ENCODE measurements around the gene S100A11.

The S100A11 gene

DNA sequence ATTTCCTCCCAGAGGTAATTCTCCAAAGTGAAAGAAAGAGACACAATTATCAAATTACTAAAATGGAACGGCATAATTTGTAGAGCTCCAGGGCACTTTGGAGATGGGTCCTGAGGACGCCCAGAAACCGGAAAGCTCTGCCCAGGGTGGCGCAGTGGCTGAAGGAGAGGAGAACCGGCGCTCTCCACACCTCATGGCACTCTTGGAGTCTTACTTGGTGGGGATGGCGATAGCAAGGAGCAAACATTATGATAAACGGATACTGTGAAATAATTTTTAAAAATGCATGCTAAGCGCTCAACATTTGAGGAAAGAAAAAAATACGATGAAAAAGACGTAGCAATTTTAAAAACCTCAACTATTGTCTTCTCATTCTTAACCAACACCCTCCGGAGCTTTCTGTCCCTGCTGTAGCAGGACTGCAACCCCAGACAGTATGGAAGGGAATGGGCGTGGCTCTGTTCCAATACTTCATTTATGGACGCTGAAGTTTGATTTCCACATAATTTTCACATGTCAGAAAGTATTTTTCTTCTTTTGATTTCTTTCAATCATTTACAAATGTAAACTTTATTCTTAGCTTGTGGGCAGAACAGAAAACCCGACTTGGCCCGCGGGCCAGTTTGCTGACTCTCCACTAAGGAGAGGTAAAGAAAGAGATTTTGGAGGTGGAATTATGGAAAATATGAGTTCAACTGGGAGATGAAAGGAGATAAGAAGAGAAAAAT lies 1.1 kb downstream of the S100A11 start:
- Histone ChIP-seq H3K9me3 (ENCODE audit: insufficient read depth, low read depth, low read length) (no peaks in the 10 kb centered on the region), H3K4me1 (ENCODE audit: insufficient read depth, low read length) (peaks cover 15% of the 10 kb centered on the region; the same call in 1 of the 2 replicates), H3K27me3 (ENCODE audit: insufficient read depth, low read length) (peaks cover 32% of the 10 kb centered on the region), H3K9ac (ENCODE audit: low read depth, low read length) (peak overlapping the region; percentile 71; the same call in 1 of the 2 replicates), H3K36me3 (ENCODE audit: insufficient read depth, low read depth, low read length) (peaks cover 25% of the 10 kb centered on the region), H3K4me3 (ENCODE audit: low read length) (peak overlapping the region; percentile 83), H3K27ac (ENCODE audit: low read length) (peak overlapping the region; percentile 24)

DNA sequence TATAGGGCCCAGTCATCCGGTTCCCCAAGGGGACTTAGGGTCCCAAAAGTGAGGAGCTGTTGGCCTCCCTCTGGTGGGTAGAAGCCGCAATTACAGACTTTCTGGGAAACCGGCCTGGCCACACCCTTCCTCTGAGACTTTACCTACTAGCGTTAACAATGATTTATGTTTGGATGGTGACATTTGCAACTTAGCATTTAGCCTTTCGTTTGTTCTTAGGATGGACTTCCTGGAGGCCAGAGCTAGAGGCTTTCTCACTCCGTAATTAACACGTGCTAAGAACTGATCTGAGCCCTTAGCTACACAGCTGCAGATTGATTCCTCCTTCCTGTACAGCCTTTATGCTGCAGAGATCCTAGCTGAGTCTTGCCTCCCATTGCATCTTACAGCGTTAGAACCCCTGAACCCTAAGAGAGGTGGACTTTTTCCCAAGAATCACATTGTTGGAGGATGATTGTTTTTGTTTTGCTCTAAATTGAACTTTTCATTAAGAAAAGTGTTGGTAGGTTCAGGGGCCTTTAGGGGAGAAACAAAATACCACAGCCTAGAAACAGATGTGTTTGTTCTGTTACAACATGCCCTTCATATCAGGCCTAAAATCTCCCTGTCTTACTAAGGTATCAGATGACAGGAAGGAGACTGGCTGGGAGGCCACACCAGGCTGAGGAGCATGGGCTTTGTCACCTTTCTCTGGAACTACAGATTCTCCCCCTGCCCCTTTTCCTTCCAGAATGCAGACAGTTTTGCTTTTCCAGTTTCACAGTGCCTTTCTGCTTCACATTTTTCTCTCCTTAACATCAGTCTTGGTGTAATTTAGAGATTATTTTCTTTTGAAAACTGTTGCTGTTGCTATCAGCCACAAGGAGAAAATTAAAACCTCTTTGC lies 1.9 kb downstream of the S100A11 start:
- Histone ChIP-seq H3K27ac (ENCODE audit: low read length) (peak overlapping the region; percentile 24), H3K27me3 (ENCODE audit: insufficient read depth, low read length) (peaks cover 24% of the 10 kb centered on the region; the same call in 1 of the 2 replicates), H3K4me3 (ENCODE audit: low read length) (peak overlapping the region; percentile 83), H3K36me3 (ENCODE audit: insufficient read depth, low read depth, low read length) (peaks cover 25% of the 10 kb centered on the region), H3K9me3 (ENCODE audit: insufficient read depth, low read depth, low read length) (no peaks in the 10 kb centered on the region), H3K4me1 (ENCODE audit: insufficient read depth, low read length) (peaks cover 15% of the 10 kb centered on the region; the same call in 1 of the 2 replicates), H3K9ac (ENCODE audit: low read depth, low read length) (peak overlapping the region; percentile 71; the same call in 1 of the 2 replicates)

- Histone ChIP-seq H3K36me3 (ENCODE audit: insufficient read depth, low read depth, low read length) (peaks cover 25% of the 10 kb centered on the region), H3K27ac (ENCODE audit: low read length) (no peak overlapping the region), H3K27me3 (ENCODE audit: insufficient read depth, low read length) (peaks cover 23% of the 10 kb centered on the region; the same call in 1 of the 2 replicates), H3K9ac (ENCODE audit: low read depth, low read length) (no peak overlapping the region), H3K9me3 (ENCODE audit: insufficient read depth, low read depth, low read length) (no peaks in the 10 kb centered on the region), H3K4me1 (ENCODE audit: insufficient read depth, low read length) (peaks cover 15% of the 10 kb centered on the region; the same call in 1 of the 2 replicates), H3K4me3 (ENCODE audit: low read length) (peak overlapping the region; percentile 83; the same call in 1 of the 2 replicates)
These were observed 2.5 kb downstream of the S100A11 start for GRCh38 chr1:152034324-152034653.

GRCh38 chr1:152029929-152030211 lies 6.9 kb downstream of the S100A11 start:
- H3K9ac ChIP-seq (ENCODE audit: low read depth, low read length) = no peak overlapping the region
- no peaks in the 10 kb centered on the region for H3K9me3 ChIP-seq (ENCODE audit: insufficient read depth, low read depth, low read length)
- peaks cover 25% of the 10 kb centered on the region for H3K36me3 ChIP-seq (ENCODE audit: insufficient read depth, low read depth, low read length)
- no peaks in the 10 kb centered on the region for H3K27me3 ChIP-seq (ENCODE audit: insufficient read depth, low read length)
- no peak overlapping the region for H3K27ac ChIP-seq (ENCODE audit: low read length)
- peaks cover 7% of the 10 kb centered on the region; the same call in 1 of the 2 replicates for H3K4me1 ChIP-seq (ENCODE audit: insufficient read depth, low read length)
- H3K4me3 ChIP-seq (ENCODE audit: low read length) = no peak overlapping the region

- H3K9me3 ChIP-seq (ENCODE audit: insufficient read depth, low read depth, low read length) = no peaks in the 10 kb centered on the region
- H3K27me3 ChIP-seq (ENCODE audit: insufficient read depth, low read length) = no peaks in the 10 kb centered on the region
- peaks cover 1% of the 10 kb centered on the region; the same call in 1 of the 2 replicates for H3K4me1 ChIP-seq (ENCODE audit: insufficient read depth, low read length)
- no peak overlapping the region for H3K27ac ChIP-seq (ENCODE audit: low read length)
- H3K36me3 ChIP-seq (ENCODE audit: insufficient read depth, low read depth, low read length) = peaks cover 25% of the 10 kb centered on the region
- no peak overlapping the region for H3K9ac ChIP-seq (ENCODE audit: low read depth, low read length)
- no peak overlapping the region for H3K4me3 ChIP-seq (ENCODE audit: low read length)
These were observed 7.5 kb downstream of the S100A11 start for GRCh38 chr1:152029144-152029928.

DNA sequence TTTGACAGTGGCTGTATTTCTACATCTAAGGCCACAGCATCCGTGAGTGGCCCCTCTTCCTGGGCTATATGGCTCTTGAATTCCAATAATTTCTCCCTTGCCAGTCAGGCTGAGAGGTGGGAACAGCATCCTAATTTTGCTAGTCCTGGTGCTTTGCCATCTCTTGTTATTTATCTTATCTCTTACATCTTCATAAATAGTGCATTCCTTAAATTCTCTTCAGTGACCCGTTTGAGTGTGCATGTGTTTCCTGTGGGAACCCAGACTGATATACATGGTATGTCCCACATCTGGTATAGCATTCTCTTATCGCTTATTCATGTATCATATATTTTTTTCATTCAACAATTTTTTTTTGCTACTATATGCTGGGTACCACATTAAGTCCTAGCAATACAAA lies 9.9 kb downstream of the S100A11 start:
- Histone ChIP-seq H3K9me3 (ENCODE audit: insufficient read depth, low read depth, low read length) (no peaks in the 10 kb centered on the region), H3K27ac (ENCODE audit: low read length) (no peak overlapping the region), H3K9ac (ENCODE audit: low read depth, low read length) (no peak overlapping the region), H3K36me3 (ENCODE audit: insufficient read depth, low read depth, low read length) (peaks cover 6% of the 10 kb centered on the region; the same call in 1 of the 2 replicates), H3K4me3 (ENCODE audit: low read length) (no peak overlapping the region), H3K27me3 (ENCODE audit: insufficient read depth, low read length) (no peaks in the 10 kb centered on the region), H3K4me1 (ENCODE audit: insufficient read depth, low read length) (no peaks in the 10 kb centered on the region)

DNA sequence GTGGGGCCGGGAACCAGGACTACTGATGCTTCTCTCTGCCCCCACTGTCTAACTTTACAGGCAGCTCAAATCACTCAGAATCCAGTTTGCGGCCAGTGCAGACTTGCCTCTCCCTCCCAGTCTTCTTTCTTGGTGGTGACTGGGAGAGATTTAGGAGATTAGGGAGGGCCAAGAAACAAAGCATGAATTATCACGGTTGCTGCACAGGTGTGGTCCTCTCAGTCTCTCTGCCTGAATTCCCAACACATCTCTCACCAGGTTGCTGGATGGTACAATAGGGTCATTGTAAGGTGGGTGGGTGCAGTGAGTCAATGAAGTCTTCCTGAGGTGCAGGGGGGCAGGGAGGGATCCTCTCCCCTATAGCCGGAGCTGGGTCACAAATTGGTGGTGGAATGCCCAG lies 12.6 kb downstream of the S100A11 start:
- H3K4me3 ChIP-seq (ENCODE audit: low read length) = no peak overlapping the region

DNA sequence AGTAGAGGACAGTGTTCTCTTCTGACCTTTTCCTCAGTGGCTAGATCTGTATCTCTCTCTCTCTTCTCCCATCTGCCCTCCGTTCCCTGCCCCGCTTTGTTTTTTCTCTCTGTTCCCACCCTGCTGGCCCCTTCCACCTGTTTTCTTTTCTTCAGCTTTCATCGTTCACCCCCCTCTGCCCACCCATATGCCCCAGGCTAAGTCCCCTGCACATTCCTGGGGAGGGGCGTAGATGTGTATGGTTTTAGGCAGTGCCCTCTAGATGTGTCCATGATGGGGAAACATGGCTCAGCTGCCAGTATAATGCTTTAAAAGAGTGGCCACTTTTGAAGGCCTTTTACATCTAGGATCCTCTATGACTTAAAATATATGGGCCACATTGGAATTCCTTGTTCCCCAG lies 13.6 kb downstream of the S100A11 start:
- no peak overlapping the region for H3K27ac ChIP-seq (ENCODE audit: low read length)
- H3K27me3 ChIP-seq (ENCODE audit: insufficient read depth, low read length) = no peaks in the 10 kb centered on the region
- no peaks in the 10 kb centered on the region for H3K9me3 ChIP-seq (ENCODE audit: insufficient read depth, low read depth, low read length)
- H3K36me3 ChIP-seq (ENCODE audit: insufficient read depth, low read depth, low read length) = no peaks in the 10 kb centered on the region
- no peak overlapping the region for H3K9ac ChIP-seq (ENCODE audit: low read depth, low read length)
- H3K4me1 ChIP-seq (ENCODE audit: insufficient read depth, low read length) = no peaks in the 10 kb centered on the region; the same call in 1 of the 2 replicates
- H3K4me3 ChIP-seq (ENCODE audit: low read length) = no peak overlapping the region

More for the DNA sequence above, 12.6 kb downstream of the S100A11 start:
- Histone ChIP-seq H3K4me1 (ENCODE audit: insufficient read depth, low read length) (no peaks in the 10 kb centered on the region; the same call in 1 of the 2 replicates), H3K27ac (ENCODE audit: low read length) (no peak overlapping the region), H3K9me3 (ENCODE audit: insufficient read depth, low read depth, low read length) (no peaks in the 10 kb centered on the region), H3K9ac (ENCODE audit: low read depth, low read length) (no peak overlapping the region), H3K27me3 (ENCODE audit: insufficient read depth, low read length) (no peaks in the 10 kb centered on the region), H3K36me3 (ENCODE audit: insufficient read depth, low read depth, low read length) (no peaks in the 10 kb centered on the region)

DNA sequence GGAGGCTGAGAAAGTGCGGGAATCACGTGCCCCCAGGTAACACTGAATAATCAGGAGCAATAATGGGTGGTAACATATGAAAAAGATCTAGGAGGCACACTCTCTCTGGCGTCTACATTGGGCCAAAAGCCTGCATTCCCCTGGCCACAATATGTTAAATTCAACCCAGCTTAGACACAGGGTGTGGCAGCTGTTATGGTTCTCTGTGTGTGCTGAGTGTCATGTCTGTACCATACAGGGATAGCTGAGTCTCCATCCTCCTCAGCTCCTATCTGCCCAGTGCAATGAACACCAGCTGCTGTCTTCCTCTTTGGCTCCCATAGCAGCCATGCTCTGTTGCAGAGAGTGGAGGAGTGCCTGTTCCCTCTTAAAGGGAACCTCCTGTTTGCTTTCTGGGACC lies 14.3 kb downstream of the S100A11 start:
- H3K27me3 ChIP-seq (ENCODE audit: insufficient read depth, low read length) = no peaks in the 10 kb centered on the region
- H3K9me3 ChIP-seq (ENCODE audit: insufficient read depth, low read depth, low read length) = no peaks in the 10 kb centered on the region
- no peak overlapping the region for H3K9ac ChIP-seq (ENCODE audit: low read depth, low read length)
- H3K4me1 ChIP-seq (ENCODE audit: insufficient read depth, low read length) = no peaks in the 10 kb centered on the region; the same call in 1 of the 2 replicates
- no peaks in the 10 kb centered on the region for H3K36me3 ChIP-seq (ENCODE audit: insufficient read depth, low read depth, low read length)
- H3K27ac ChIP-seq (ENCODE audit: low read length) = no peak overlapping the region
- H3K4me3 ChIP-seq (ENCODE audit: low read length) = no peak overlapping the region

GRCh38 chr1:152021569-152021968 lies 15.2 kb downstream of the S100A11 start:
- Histone ChIP-seq H3K9ac (ENCODE audit: low read depth, low read length) (no peak overlapping the region), H3K4me3 (ENCODE audit: low read length) (no peak overlapping the region), H3K27ac (ENCODE audit: low read length) (no peak overlapping the region), H3K4me1 (ENCODE audit: insufficient read depth, low read length) (no peaks in the 10 kb centered on the region; the same call in 1 of the 2 replicates), H3K36me3 (ENCODE audit: insufficient read depth, low read depth, low read length) (no peaks in the 10 kb centered on the region), H3K27me3 (ENCODE audit: insufficient read depth, low read length) (no peaks in the 10 kb centered on the region), H3K9me3 (ENCODE audit: insufficient read depth, low read depth, low read length) (no peaks in the 10 kb centered on the region)

GRCh38 chr1:152020849-152021248 lies 16.0 kb downstream of the S100A11 start:
- no peaks in the 10 kb centered on the region; the same call in 1 of the 2 replicates for H3K4me1 ChIP-seq (ENCODE audit: insufficient read depth, low read length)
- H3K36me3 ChIP-seq (ENCODE audit: insufficient read depth, low read depth, low read length) = no peaks in the 10 kb centered on the region
- H3K9me3 ChIP-seq (ENCODE audit: insufficient read depth, low read depth, low read length) = no peaks in the 10 kb centered on the region
- no peak overlapping the region for H3K27ac ChIP-seq (ENCODE audit: low read length)
- no peak overlapping the region for H3K9ac ChIP-seq (ENCODE audit: low read depth, low read length)
- H3K27me3 ChIP-seq (ENCODE audit: insufficient read depth, low read length) = no peaks in the 10 kb centered on the region
- no peak overlapping the region for H3K4me3 ChIP-seq (ENCODE audit: low read length)

Data from iPS-20b (cell line).